Astrocyte of the cerebellum (primary cell): ENCODE data around the gene SLAIN1.

Experiments
- DNase-seq: peaks from one replicate; pipeline ENCODE4 v3.0.0-alpha.2; 2011; ENCODE audit warnings: low read depth
- H3K4me3 ChIP-seq: 2 replicates; pipeline ENCODE4 v1.5.1; 2011; ENCODE audit warnings: mild to moderate bottlenecking, low read depth, low read length, moderate library complexity
- CTCF ChIP-seq: IDR thresholded peaks from 2 replicates; pipeline ENCODE4 v1.5.1; 2012; ENCODE audit warnings: low read length, low read depth, moderate library complexity, mild to moderate bottlenecking; ENCODE audit errors: missing control alignments
- in situ Hi-C: cut with HindIII; loops from 2 replicates; pipeline ENCODE4 v1.10.0; 2017; ENCODE audit warnings: low sequenced_read_pairs

The SLAIN1 gene

GRCh38 chr13:77678691-77679235 is 18.7 kb upstream of the SLAIN1 start:
- no peak overlapping the region for H3K4me3 ChIP-seq
- in situ Hi-C loops: no loop called here
- no peak for DNase-seq
- TF ChIP-seq CTCF: no peak

DNA sequence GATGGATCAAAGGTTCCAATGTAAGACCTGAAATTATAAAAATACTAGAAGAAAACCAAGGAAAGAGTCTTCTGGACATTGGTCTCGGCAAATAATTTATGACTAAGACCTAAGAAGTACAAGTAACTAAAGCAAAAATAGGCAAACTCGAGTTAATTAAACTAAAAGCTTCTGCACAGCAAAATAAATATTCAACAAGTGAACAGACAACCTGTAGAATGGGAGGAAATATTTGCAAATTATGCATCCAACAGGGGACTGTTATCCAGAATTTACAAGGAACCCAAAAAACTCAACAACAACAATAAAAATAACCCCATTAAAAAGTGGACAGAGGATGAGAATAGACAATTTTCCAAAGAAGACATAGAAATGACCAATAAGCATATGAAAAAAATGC is 9.7 kb upstream of the SLAIN1 start:
- in situ Hi-C loops: no loop called here
- TF ChIP-seq CTCF: no peak
- no peak for DNase-seq
- H3K4me3 ChIP-seq: no peak overlapping the region

DNA sequence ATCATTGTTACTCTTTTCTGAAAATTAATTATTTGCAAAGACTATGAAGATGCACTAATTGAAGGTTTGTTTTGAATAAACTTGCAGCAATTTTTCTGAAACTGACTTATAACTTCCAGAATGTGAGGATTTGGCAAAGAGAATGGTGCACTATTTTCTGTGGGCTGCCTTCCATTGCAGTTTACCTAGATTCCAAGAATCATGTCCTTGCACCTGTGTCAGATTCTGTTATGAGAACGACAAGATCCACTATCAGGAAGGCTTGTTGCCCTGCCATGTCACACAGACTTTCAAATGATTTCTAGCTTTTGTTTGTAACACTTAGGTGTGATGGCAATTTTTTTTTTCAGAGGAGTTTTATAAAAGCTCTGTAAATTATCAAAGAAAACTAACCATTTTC is 5.6 kb upstream of the SLAIN1 start:
- no peak for DNase-seq
- no peak overlapping the region for H3K4me3 ChIP-seq
- no peak for TF ChIP-seq CTCF
- in situ Hi-C loops: no loop called here

DNA sequence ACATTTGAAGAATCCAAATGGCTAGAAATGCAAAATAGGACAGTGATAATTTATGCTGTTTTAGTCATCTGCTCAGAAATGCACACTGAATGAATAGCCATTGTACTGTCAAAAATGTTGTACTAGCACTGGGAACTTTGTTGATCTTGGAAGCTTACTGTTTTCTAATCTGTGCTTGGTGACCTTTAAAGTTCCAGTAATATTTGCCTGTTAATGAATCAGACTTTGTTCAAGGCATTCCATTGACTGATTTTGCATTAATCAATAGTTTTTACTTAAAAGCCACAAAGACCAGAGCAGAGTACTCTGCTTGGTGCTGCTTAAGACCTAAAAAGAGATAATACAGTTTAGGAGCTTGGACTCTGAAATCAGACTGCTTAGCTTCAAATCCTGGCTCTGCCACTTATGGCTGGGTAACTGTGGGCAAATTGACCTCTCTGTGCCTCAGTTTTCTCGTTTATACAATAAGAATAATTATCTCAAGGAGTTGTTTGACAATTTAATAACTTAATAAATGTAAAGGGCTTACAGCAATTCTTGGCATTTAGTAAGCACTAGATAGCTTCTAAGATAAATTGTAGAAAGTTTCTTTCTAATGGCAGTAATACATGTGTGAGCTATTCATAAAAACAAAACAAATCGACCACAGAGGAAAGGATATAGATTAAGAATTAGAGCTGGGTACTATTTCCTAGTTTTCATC is 4.6 kb upstream of the SLAIN1 start:
- TF ChIP-seq CTCF: no peak
- H3K4me3 ChIP-seq: no peak overlapping the region
- DNase-seq: no peak
- in situ Hi-C loops: no loop called here

GRCh38 chr13:77693449-77693940 is 4.0 kb upstream of the SLAIN1 start:
- TF ChIP-seq CTCF: no peak
- in situ Hi-C loops: no loop called here

GRCh38 chr13:77696006-77696878 is 1.2 kb upstream of the SLAIN1 start:
- no peak overlapping the region for H3K4me3 ChIP-seq
- in situ Hi-C loops: no loop called here
- no peak for DNase-seq
- no peak for TF ChIP-seq CTCF

More at GRCh38 chr13:77693449-77693940, 4.0 kb upstream of the SLAIN1 start:
- H3K4me3 ChIP-seq: no peak overlapping the region
- no peak for DNase-seq
